ENCODE results near the gene SPATA6L. TPM values are rescaled to one million over a fixed set of nuclear protein-coding genes. Genes with fewer than 3 reads are reported as not detected.

Gene SPATA6L
- total and polyA plus RNA-seq, 2 experiments from 2014 or later = 1.7 to 1.9 TPM

- peak; percentile 15; the same call in 2 of the 3 replicates for ATAC-seq
- no peaks in the 10 kb centered on the region for H4K20me1 ChIP-seq (replicated peaks; ENCODE audit: insufficient read depth)
- no peaks in the 10 kb centered on the region for H3K9me2 ChIP-seq (ENCODE audit: insufficient read depth)
- Mint-ChIP-seq H3K9me3 (no peaks in the 10 kb centered on the region), H3K4me3 (no peak overlapping the region), H3K27ac (peak overlapping the region; percentile 42; the same call in 1 of the 2 replicates), H3K27me3 (ENCODE audit: insufficient read depth, low read depth, poor library complexity) (no peaks in the 10 kb centered on the region), H3K4me1 (peaks cover 38% of the 10 kb centered on the region), H3K36me3 (ENCODE audit: low read depth) (no peaks in the 10 kb centered on the region)
- no peak overlapping the region for H3K4me2 ChIP-seq
- H3K4me1 ChIP-seq (ENCODE audit: insufficient read depth) = peaks cover 20% of the 10 kb centered on the region
- H3K4me3 ChIP-seq = no peak overlapping the region
- TF ChIP-seq JUNB (IDR thresholded peaks at IDR 0.05; ENCODE audit: unreplicated experiment) (no peak), EZH2phosphoT487 (IDR thresholded peaks at IDR 0.05; ENCODE audit: unreplicated experiment) (no peak), STAT1 (IDR thresholded peaks at IDR 0.05; ENCODE audit: unreplicated experiment) (no peak)
- no peaks in the 10 kb centered on the region for H3K79me2 ChIP-seq (replicated peaks; ENCODE audit: insufficient read depth)
- H3F3A ChIP-seq (replicated peaks; ENCODE audit: low read depth) = no peaks in the 10 kb centered on the region
- no peak overlapping the region for H3K27ac ChIP-seq (ENCODE audit: low read depth)
- peak; percentile 30 for DNase-seq (ENCODE audit: low spot score)
- H3K36me3 ChIP-seq (ENCODE audit: insufficient read depth) = no peaks in the 10 kb centered on the region
- H3K27me3 ChIP-seq (ENCODE audit: insufficient read depth) = no peaks in the 10 kb centered on the region
- H2AFZ ChIP-seq = no peak overlapping the region
Observed at GRCh38 chr9:4617752-4618151, 48.5 kb downstream of the SPATA6L start.

DNA sequence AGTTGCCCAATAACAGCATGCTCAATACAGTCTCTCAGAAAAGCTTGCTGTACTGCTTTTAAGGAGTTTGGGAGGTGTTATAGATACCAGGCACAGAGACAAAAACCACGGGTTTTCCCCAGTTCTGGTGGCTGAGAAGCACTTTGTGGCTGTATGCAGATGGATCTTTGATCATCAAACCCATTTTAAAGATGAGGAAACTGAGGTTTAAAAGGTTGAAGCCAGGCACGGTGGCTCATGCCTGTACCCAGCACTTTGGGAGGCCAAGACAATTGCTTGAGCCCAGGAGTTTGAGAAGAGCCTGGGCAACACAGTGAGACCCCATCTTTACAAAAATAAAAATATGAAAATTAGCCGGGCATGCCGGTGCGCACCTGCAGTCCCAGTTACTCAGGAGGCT lies 50.5 kb downstream of the SPATA6L start:
- H3K27me3 Mint-ChIP-seq (ENCODE audit: insufficient read depth, low read depth, poor library complexity) = no peaks in the 10 kb centered on the region
- H3K4me1 Mint-ChIP-seq = peaks cover 19% of the 10 kb centered on the region
- 0 out of 2 replicates have a peak overlapping the region, but pooled peaks have one; percentile 13 for H2AFZ ChIP-seq

GRCh38 chr9:4615251-4615650 lies 51.0 kb downstream of the SPATA6L start:
- Histone ChIP-seq H3K79me2 (replicated peaks; ENCODE audit: insufficient read depth) (no peaks in the 10 kb centered on the region), H3K9me2 (ENCODE audit: insufficient read depth) (no peaks in the 10 kb centered on the region), H4K20me1 (replicated peaks; ENCODE audit: insufficient read depth) (no peaks in the 10 kb centered on the region), H2AFZ (no peak overlapping the region), H3K27me3 (ENCODE audit: insufficient read depth) (no peaks in the 10 kb centered on the region), H3K4me2 (no peak overlapping the region), H3K36me3 (ENCODE audit: insufficient read depth) (no peaks in the 10 kb centered on the region), H3K27ac (ENCODE audit: low read depth) (no peak overlapping the region), H3F3A (replicated peaks; ENCODE audit: low read depth) (no peaks in the 10 kb centered on the region), H3K4me1 (ENCODE audit: insufficient read depth) (0 out of 2 replicates have a peak, but pooled peaks cover 2% of the 10 kb centered on the region), H3K4me3 (no peak overlapping the region)
- Mint-ChIP-seq H3K9me3 (peaks cover 5% of the 10 kb centered on the region; the same call in 2 of the 3 replicates), H3K36me3 (ENCODE audit: low read depth) (no peaks in the 10 kb centered on the region), H3K27me3 (ENCODE audit: insufficient read depth, low read depth, poor library complexity) (no peaks in the 10 kb centered on the region), H3K4me1 (peaks cover 13% of the 10 kb centered on the region; the same call in 2 of the 3 replicates), H3K4me3 (no peak overlapping the region), H3K27ac (no peak overlapping the region)
- DNase-seq (ENCODE audit: low spot score) (no peak), ATAC-seq (no peak)
- TF ChIP-seq ZNF331 (CRISPR knock-in tag; IDR thresholded peaks at IDR 0.05; ENCODE audit: low read depth) = no peak

More for the DNA sequence above, 50.5 kb downstream of the SPATA6L start:
- DNase-seq (ENCODE audit: low spot score) (no peak), ATAC-seq (no peak)
- Mint-ChIP-seq H3K9me3 (peaks cover 5% of the 10 kb centered on the region; the same call in 2 of the 3 replicates), H3K27ac (no peak overlapping the region), H3K36me3 (ENCODE audit: low read depth) (no peaks in the 10 kb centered on the region), H3K4me3 (no peak overlapping the region)
- Histone ChIP-seq H3K4me1 (ENCODE audit: insufficient read depth) (peaks cover 5% of the 10 kb centered on the region; the same call in 1 of the 2 replicates), H3K79me2 (replicated peaks; ENCODE audit: insufficient read depth) (no peaks in the 10 kb centered on the region), H3K27me3 (ENCODE audit: insufficient read depth) (no peaks in the 10 kb centered on the region), H3K27ac (ENCODE audit: low read depth) (no peak overlapping the region), H3K4me3 (no peak overlapping the region), H3F3A (replicated peaks; ENCODE audit: low read depth) (no peaks in the 10 kb centered on the region), H3K4me2 (no peak overlapping the region), H3K9me2 (ENCODE audit: insufficient read depth) (no peaks in the 10 kb centered on the region), H4K20me1 (replicated peaks; ENCODE audit: insufficient read depth) (no peaks in the 10 kb centered on the region), H3K36me3 (ENCODE audit: insufficient read depth) (no peaks in the 10 kb centered on the region)
- TF ChIP-seq NANOG (IDR thresholded peaks at IDR 0.05; ENCODE audit: borderline replicate concordance) = no peak
- TF ChIP-seq, protein P1, sequence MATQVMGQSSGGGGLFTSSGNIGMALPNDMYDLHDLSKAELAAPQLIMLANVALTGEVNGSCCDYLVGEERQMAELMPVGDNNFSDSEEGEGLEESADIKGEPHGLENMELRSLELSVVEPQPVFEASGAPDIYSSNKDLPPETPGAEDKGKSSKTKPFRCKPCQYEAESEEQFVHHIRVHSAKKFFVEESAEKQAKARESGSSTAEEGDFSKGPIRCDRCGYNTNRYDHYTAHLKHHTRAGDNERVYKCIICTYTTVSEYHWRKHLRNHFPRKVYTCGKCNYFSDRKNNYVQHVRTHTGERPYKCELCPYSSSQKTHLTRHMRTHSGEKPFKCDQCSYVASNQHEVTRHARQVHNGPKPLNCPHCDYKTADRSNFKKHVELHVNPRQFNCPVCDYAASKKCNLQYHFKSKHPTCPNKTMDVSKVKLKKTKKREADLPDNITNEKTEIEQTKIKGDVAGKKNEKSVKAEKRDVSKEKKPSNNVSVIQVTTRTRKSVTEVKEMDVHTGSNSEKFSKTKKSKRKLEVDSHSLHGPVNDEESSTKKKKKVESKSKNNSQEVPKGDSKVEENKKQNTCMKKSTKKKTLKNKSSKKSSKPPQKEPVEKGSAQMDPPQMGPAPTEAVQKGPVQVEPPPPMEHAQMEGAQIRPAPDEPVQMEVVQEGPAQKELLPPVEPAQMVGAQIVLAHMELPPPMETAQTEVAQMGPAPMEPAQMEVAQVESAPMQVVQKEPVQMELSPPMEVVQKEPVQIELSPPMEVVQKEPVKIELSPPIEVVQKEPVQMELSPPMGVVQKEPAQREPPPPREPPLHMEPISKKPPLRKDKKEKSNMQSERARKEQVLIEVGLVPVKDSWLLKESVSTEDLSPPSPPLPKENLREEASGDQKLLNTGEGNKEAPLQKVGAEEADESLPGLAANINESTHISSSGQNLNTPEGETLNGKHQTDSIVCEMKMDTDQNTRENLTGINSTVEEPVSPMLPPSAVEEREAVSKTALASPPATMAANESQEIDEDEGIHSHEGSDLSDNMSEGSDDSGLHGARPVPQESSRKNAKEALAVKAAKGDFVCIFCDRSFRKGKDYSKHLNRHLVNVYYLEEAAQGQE (IDR thresholded peaks at IDR 0.05; ENCODE audit: unreplicated experiment) = no peak
